22Rv1 (cell line): Measurements from ENCODE around the gene DHDH.

Experiments
- H3K27ac ChIP-seq: fragments of 450-650 bp; 2 replicates; pipeline ENCODE4 v1.5.1; 2017
- ZFX ChIP-seq: fragments of 450-650 bp; IDR thresholded peaks from 2 replicates; pipeline ENCODE4 v1.6.1; 2017; ENCODE audit warnings: antibody characterized with exemption, borderline replicate concordance
- TF ChIP-seq, protein P1 (sequence below): fragments of 450-650 bp; IDR thresholded peaks from 2 replicates; pipeline ENCODE4 v1.5.1; 2017; ENCODE audit warnings: mild to moderate bottlenecking

The DHDH gene

DNA sequence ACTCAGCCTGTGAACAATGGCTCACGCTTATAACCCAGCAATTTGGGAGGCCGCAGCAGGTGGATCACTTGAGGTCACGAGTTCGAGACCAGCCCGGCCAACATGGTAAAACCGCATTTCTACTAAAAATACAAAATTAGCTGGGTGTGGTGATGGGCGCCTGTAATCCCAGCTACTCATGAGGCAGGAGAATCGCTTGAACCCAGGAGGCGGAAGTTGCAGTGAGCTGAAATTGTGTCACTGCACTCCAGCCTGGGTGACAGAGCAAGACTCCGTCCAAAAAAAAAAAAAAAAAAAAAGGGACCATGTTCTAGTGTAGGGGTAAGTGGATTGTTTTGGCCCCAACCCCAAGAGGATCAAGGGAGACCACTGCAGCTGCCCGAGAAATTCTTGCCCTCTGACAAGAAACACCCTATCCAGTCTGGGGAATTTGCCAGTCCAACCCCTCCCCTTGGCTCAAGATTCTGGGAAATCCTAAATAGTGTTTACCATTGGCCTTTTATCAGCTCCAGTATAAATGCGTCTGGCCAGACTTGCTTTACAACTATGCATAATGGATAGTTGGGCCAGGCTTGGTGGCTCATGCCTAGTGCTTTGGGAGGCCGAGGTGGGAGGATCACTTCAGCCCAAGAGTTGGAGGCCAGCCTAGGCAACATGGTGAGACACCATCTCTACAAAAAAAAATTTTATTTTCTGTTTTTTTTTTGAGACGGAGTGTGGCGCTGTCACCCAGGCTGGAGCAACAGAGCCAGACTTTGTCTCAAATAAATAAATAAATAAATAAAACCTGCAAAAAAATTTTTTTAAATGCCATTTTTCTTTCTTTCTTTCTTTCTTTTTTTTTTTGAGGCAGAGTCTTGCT lies 5.1 kb upstream of the DHDH start:
- 0 out of 2 replicates have a peak overlapping the region, but pooled peaks have one; percentile 2 for H3K27ac ChIP-seq
- no peak for TF ChIP-seq ZFX
- TF ChIP-seq, protein P1, sequence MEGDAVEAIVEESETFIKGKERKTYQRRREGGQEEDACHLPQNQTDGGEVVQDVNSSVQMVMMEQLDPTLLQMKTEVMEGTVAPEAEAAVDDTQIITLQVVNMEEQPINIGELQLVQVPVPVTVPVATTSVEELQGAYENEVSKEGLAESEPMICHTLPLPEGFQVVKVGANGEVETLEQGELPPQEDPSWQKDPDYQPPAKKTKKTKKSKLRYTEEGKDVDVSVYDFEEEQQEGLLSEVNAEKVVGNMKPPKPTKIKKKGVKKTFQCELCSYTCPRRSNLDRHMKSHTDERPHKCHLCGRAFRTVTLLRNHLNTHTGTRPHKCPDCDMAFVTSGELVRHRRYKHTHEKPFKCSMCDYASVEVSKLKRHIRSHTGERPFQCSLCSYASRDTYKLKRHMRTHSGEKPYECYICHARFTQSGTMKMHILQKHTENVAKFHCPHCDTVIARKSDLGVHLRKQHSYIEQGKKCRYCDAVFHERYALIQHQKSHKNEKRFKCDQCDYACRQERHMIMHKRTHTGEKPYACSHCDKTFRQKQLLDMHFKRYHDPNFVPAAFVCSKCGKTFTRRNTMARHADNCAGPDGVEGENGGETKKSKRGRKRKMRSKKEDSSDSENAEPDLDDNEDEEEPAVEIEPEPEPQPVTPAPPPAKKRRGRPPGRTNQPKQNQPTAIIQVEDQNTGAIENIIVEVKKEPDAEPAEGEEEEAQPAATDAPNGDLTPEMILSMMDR, result no peak

DNA sequence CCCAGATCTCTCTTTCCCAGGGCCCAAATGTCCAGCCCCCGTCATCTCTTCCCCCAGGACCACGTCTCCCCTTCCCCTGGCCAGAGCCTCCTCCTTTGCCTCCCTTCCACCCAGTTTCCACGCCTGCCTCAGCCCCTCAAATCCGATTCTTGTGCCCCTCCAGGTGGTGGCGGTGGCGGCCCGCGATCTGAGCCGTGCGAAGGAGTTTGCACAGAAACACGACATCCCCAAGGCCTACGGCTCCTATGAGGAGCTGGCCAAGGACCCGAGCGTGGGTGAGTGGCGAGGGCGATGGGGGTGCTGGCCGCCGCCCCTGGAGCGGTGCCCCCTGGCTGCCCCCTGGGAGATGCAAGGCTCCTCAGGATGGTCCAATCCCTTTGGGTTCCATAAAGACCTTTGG lies 1.3 kb downstream of the DHDH start:
- TF ChIP-seq, protein P1, result no peak

DNA sequence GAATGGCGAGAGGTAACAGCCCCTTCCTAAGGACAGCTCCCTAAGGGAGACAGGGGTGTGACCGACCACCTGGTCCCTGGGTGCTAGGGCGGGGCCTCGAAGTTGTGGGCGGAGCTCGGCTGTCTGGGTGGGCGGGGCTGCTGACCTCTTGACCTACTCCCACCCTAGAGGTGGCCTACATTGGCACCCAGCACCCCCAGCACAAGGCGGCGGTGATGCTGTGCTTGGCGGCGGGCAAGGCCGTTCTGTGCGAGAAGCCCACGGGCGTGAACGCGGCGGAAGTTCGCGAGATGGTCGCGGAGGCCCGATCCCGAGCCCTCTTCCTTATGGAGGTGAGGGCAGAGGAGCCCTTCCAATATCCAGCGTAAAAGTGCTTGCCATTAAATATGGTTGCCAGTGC lies 2.4 kb downstream of the DHDH start:
- H3K27ac ChIP-seq, result no peak overlapping the region
- TF ChIP-seq ZFX, result no peak
- TF ChIP-seq, protein P1, result no peak

More for the DNA sequence above, 1.3 kb downstream of the DHDH start:
- H3K27ac ChIP-seq, result no peak overlapping the region

DNA sequence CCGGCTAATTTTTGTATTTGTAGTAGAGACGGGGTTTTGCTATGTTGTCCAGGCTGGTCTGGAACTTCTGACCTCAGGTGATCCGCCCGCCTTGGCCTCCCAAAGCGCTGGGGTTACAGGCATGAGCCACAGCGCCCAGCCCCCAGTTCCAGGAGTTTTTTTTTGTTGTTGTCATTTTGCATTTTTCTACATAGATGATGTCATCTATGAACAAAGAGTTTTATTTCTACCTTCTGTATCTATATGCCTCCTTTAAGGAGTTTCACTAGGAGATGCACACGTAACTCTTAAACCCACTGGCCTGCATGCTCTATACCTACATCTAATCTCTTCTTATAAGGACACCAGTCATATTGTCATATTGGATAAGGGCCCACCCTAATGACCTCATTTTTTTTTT lies 4.8 kb downstream of the DHDH start:
- TF ChIP-seq ZFX, result no peak

DNA sequence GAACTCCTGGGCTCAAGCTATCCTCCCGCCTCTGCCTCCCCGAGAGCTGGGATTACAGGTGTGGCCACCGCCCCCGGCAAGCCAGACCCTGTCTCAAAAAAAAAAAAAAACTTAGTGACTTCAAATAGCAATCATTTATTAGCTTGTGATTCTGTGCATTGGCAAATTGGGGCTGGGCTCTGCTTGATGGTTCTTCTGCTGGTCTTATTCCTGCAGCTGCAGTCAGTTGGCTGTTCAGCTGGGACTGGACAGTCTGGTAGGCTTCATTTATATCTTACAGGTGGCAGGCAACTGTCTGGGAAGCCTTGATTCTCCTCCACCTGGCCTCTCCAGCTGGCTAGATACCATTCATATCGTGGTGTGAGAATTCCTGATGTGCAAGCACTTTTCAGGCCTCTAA lies 7.4 kb downstream of the DHDH start:
- H3K27ac ChIP-seq, result no peak overlapping the region
- TF ChIP-seq ZFX, result no peak
- TF ChIP-seq, protein P1, result no peak

More for the DNA sequence above, 4.8 kb downstream of the DHDH start:
- H3K27ac ChIP-seq, result no peak overlapping the region

DNA sequence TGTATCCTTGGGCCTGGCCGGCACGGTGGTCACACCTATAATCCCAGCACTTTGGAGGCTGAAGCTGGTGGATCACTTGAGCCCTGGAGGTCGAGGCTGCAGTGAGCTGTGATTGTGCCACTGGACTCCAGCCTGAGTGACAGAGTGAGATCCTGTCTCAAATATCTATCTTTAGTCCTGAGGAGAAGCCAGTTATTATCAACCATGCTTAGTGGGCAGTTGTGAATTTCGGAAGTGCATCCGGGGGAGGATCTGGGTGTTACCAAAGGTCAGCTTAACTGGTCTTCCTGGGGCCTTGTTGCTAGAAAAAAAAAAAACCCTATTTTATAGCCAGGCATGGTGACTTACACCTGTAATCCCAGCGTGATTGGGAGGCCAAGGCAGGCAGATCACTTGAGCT lies 9.6 kb downstream of the DHDH start:
- TF ChIP-seq, protein P1, result no peak
- no peak for TF ChIP-seq ZFX
- no peak overlapping the region for H3K27ac ChIP-seq

DNA sequence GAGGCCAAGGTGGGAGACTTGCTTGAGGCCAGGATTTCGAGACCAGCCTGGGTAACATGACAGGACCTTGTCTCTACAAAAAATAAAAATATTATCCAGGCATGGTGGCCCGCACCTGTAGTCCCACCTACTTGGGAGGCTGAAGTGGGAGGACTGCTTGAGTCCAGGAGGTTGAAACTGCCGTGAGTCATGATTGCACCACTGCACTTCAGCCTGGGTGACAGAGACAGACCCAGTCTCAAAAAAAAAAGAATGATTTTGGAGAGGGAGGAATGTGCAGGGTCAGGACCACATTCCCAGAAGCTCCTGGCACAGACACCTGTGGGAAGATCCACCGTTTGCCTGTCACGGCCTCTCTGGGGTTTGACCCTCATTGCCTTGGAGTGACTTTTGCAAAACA lies 11.9 kb downstream of the DHDH start:
- no peak overlapping the region for H3K27ac ChIP-seq
- TF ChIP-seq, protein P1, result no peak
- TF ChIP-seq ZFX, result no peak

DNA sequence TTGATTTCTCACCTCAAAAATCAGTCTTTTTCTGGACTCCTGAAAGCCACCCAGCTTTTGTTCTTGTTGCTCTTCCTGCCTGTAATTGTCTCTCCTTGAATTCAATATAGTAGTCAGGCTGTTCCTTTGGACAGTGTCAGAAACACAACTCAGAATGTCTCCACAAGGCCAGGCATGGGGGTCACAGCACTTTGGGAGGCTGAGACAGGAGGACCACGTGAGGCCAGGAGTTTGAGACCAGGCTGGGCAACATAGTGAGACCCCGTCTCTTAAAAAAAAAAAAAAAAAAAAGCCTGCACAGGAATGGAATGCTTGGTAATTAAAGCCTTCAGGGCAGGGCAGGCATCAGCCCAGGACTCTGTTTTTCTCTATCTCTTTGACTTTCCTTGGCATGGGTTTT lies 12.3 kb downstream of the DHDH start:
- H3K27ac ChIP-seq, result no peak overlapping the region
- no peak for TF ChIP-seq ZFX
- TF ChIP-seq, protein P1, result no peak
